D721Med (cell line): ENCODE data around the gene ANOS1.

Experiments used
- DNase-seq: peaks from one replicate; pipeline ENCODE4 v3.0.0; 2011; ENCODE audit warnings: low spot score; ENCODE audit not compliant: insufficient read length
- FAIRE-seq: peaks from 2 replicates; lab custom pipeline; 2011; peaks lifted over from hg19 to GRCh38; lab: Jason Lieb, UNC
- TF ChIP-seq, protein P1 (sequence below): IDR thresholded peaks from 2 replicates; pipeline ENCODE4 v1.5.1; 2012; ENCODE audit warnings: mild to moderate bottlenecking, control low read depth; ENCODE audit not compliant: insufficient read depth; ENCODE audit errors: missing control alignments

The ANOS1 gene

DNA sequence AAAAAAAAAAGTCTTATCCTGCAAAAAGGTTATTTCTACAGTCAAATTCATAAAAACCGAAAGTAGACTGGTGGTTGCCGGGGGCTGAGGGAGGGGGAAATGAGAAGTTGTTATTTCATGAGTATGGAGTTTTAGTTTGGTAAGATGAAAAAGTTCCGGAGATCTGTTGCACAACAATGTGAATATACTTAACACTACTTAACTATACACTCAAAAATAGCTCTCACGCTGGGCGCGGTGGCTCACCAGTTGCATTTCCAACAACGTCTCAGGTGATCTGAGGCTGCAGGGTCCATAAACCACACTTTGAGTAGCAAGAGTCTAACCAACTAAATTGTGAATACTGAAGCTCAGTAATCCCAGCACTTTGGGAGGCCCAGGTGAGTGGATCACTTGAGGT is 52.4 kb downstream of the ANOS1 start:
- FAIRE-seq: no peak
- TF ChIP-seq, protein P1, sequence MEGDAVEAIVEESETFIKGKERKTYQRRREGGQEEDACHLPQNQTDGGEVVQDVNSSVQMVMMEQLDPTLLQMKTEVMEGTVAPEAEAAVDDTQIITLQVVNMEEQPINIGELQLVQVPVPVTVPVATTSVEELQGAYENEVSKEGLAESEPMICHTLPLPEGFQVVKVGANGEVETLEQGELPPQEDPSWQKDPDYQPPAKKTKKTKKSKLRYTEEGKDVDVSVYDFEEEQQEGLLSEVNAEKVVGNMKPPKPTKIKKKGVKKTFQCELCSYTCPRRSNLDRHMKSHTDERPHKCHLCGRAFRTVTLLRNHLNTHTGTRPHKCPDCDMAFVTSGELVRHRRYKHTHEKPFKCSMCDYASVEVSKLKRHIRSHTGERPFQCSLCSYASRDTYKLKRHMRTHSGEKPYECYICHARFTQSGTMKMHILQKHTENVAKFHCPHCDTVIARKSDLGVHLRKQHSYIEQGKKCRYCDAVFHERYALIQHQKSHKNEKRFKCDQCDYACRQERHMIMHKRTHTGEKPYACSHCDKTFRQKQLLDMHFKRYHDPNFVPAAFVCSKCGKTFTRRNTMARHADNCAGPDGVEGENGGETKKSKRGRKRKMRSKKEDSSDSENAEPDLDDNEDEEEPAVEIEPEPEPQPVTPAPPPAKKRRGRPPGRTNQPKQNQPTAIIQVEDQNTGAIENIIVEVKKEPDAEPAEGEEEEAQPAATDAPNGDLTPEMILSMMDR: no peak
- no peak for DNase-seq

DNA sequence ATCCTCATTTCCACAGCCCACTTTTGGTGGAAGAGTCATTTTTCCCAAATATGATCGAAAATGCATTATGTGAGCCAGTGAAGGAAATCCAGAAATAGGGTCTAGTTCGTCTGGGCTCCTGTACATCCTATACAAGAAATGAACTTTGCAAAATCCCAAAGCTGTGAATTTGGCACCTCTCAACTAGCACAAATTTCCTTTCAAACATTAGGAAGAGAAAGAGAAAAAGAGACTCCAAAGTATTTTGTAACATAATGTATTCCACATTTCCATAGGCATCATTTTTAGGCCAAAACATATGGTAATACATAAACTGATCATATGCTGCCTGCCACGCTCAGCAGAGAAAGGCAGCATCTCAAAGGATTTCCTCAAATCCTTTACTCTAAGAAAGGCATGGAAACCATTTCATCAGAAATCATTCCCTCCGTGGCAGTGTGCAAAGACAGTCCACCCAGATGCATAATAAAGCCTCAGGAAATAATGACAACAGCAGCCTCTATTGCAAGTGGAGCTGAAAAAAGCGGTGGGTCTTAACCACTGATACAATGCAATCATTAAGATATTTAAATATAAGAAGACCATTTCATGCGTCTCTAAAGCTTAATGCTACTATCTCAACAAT is 56.8 kb downstream of the ANOS1 start:
- TF ChIP-seq, protein P1: no peak
- FAIRE-seq: no peak

DNA sequence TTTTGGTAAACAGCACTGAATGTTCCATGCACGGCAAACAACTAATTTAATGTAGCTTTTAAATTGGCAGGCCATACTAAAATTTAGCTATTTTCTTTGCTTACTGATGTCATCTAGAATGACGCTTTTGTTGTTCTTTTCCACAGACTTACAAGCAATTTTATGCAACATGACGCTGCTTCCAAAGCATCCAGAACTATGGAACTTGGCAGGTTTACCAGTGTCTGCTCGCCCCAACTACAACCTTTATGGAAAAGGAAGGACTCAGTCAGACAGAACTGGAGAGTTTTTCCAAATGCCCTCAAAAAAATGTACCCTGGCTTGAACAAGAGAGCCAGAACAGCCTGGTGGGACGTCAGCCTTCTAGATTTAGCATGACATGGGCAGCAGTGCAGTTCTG is 58.7 kb downstream of the ANOS1 start:
- TF ChIP-seq, protein P1: no peak
- FAIRE-seq: no peak
- no peak for DNase-seq

More for the DNA sequence above, 56.8 kb downstream of the ANOS1 start:
- no peak for DNase-seq

DNA sequence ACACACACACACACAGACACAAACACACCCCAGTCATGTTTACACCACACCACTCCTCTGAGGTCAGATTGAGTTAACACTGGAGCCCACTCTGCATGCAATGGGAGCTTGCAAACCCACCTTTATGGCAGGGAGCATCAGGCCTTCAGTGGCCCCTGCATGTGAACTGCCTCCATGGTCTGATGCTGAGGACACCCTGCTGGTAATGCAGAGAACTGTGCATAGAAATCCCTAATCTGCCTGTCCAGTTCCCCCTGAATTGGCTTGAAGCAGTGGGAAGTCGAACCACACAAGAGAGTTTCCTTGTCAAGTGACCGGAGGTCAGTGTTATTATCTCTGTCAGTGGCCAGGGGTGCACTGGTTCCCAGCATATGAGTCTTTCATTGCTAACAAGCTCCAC is 59.8 kb downstream of the ANOS1 start:
- TF ChIP-seq, protein P1: no peak
- FAIRE-seq (no peak), DNase-seq (no peak)

DNA sequence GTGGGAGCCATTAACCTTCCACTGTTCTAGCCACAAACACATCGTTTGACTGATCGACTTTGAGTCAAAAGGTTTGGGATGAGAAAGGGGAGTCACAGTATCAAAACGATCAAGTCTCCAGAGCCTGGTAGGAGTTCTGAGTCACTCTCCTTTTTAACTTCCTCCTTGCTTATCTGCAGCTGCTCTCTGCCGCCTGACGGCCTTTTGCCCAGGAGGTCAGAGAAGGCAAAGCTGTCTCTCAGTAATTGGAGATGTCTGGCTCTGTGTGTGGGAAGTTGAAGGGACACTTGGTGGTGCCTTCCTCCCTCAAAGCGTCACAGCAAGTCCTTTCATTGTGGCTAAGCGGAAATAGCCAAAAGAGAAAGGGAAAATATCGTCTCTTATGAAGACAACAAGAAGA is 63.1 kb downstream of the ANOS1 start:
- FAIRE-seq: no peak
- TF ChIP-seq, protein P1: no peak
- DNase-seq: no peak

DNA sequence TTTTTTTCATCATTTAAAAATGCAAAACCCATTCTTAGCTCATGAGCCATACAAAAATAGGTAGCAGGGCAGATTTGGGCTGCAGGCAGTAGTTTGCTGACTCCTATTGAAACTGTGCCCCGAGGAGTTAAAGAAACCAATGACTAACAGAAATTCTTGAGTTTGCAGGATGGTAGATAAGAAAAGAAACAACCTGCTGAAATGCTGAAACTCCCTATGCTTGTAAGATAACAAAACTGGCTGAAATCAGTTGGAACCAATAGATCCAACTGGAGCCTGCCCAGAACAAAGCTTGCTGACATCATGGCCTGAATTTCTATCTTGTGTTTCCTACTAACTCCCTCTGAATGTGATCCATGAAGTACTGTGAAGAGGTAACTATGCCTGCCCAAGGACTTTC is 68.6 kb downstream of the ANOS1 start:
- TF ChIP-seq, protein P1: no peak
- FAIRE-seq (no peak), DNase-seq (no peak)

DNA sequence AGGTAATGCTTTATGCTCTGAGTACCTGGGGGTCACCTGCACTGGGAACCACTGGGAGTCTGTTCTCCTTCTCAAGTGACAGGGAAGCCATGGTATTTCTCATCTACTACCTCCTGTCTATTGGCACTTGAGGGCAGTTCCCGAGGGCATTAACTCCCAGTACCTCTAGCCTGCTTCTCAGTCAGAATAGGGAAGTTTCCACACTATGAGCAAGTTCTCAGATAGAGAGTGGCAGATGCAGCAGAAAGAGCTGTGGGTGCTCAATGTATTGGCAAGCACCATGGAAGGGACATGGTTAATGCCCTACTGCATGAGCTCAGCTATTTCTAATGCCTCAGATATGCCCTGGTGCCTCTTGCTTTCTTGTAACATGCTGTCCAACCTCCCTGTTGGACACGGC is 74.1 kb downstream of the ANOS1 start:
- FAIRE-seq: no peak
- TF ChIP-seq, protein P1: no peak
- DNase-seq: no peak
